IMR-90 (cell line): ENCODE measurements around the gene NEK6. TPM values are rescaled to one million over a fixed set of nuclear protein-coding genes. Genes with fewer than 3 reads are reported as not detected.
A peak's percentile ranks its signal among the peaks of the same experiment; 100 is the strongest.

Source experiments
- BHLHE40 ChIP-seq: fragments of 150-350 bp; IDR thresholded peaks from 2 replicates; pipeline ENCODE4 v1.6.1; 2016; ENCODE audit warnings: mild to moderate bottlenecking, low read depth, low read length
- FOS ChIP-seq: fragments of 150-350 bp; IDR thresholded peaks from 2 replicates; pipeline ENCODE4 v1.6.1; 2016; ENCODE audit warnings: low read depth, low read length
- MAFK ChIP-seq: IDR thresholded peaks from 2 replicates; pipeline ENCODE4 v1.6.1; 2012; ENCODE audit warnings: low read depth, low read length, improper control_type of control experiment
- RAD21 ChIP-seq: IDR thresholded peaks from 2 replicates; pipeline ENCODE4 v1.6.1; 2012; ENCODE audit warnings: low read length, improper control_type of control experiment
- RFX5 ChIP-seq: IDR thresholded peaks from 2 replicates; pipeline ENCODE4 v1.8.0; 2012; ENCODE audit warnings: low read depth, mild to moderate bottlenecking, low read length, moderate library complexity
- polyA plus RNA-seq, 3 experiments: library from polyadenylated mRNA; depleted of rRNA; stranded (reverse); fragments of >200 nt; gene quantifications; 2 replicates each; pipeline ENCODE4 v1.2.3, GENCODE V29; 2012; ENCODE audit warnings: low replicate concordance in 1 of 3
- total RNA-seq: library from RNA; depleted of rRNA; stranded (reverse); fragments of >200 nt; gene quantifications from 2 replicates; pipeline ENCODE4 v1.2.3, GENCODE V29; 2012
- TF ChIP-seq, protein P1 (sequence below): fragments of 150-350 bp; IDR thresholded peaks from 2 replicates; pipeline ENCODE4 v1.6.1; 2016; ENCODE audit warnings: low read depth, mild to moderate bottlenecking, low read length, moderate library complexity, borderline replicate concordance

Gene NEK6
- total and polyA plus RNA-seq, 2 of the 4 experiments (the other 2 are of a cell fraction), result 79.9 to 112 TPM

DNA sequence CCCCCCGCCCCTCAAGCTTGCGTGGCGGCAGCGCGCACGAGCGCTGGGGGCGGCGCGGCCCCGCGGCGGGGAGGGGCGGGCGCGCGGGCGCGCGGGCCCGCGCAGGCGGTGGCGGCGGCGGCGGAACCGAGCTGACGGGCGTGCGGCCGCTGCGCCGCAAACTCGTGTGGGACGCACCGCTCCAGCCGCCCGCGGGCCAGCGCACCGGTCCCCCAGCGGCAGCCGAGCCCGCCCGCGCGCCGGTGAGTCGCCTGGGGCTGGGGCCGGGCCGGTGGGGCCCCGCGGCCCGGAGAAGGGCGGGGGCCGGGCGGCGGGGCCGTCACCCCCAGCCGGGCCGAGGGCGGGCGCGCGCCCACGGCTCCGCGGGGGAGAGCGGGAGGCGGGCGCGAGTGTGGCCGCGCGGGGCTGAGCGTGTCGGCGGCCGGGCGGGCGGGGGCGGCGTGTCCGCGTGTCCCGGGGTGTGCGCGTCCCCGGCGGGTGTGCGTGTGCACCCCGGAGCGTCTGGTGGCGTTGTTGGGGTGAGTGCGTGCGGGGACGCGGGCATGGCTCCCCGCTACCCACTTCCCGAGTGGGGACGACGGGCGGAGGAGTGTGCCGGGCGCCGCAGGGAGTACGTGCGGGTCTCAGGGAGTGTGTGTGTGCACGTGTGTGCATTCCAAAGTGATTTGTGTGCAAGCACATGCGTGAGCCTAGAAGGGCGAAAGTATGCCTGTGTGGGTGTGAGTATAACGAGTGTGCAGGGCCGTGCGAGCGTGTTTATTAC, at the start of gene NEK6 (continued):
- TF ChIP-seq, protein P1, sequence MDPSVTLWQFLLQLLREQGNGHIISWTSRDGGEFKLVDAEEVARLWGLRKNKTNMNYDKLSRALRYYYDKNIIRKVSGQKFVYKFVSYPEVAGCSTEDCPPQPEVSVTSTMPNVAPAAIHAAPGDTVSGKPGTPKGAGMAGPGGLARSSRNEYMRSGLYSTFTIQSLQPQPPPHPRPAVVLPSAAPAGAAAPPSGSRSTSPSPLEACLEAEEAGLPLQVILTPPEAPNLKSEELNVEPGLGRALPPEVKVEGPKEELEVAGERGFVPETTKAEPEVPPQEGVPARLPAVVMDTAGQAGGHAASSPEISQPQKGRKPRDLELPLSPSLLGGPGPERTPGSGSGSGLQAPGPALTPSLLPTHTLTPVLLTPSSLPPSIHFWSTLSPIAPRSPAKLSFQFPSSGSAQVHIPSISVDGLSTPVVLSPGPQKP, result no peak
- TF ChIP-seq BHLHE40 (peak; percentile 95), RAD21 (no peak), FOS (0 out of 2 replicates have a peak, but pooled peaks have one; percentile 14), RFX5 (no peak), MAFK (no peak)
